Measurements from ENCODE around the gene LTC4S. TPM values are rescaled to one million over a fixed set of nuclear protein-coding genes. Genes with fewer than 3 reads are reported as not detected.

Gene LTC4S
- total and polyA plus RNA-seq, 9 of the 15 experiments (the other 6 are each of a cell fraction or from before 2014, with no cell fraction given), result 0.17 to 0.77 (median 0.75) TPM; not detected in 6

GRCh38 chr5:179839328-179840256 is 45.8 kb downstream of the LTC4S start:
- no peak overlapping the region for H2AFZ ChIP-seq (ENCODE audit: low read depth, low read length)
- BruUV-seq (replicated peaks), result no TSS peak
- H3K4me1 ChIP-seq (replicated peaks in 1 of 2; ENCODE audit: control insufficient read depth in 2 of 2, insufficient read depth in 2 of 2, low read length in 2 of 2), result peaks cover 0 to 13% of the 10 kb centered on the region in 2 experiments; a peak in 3 of 5 replicates
- intact Hi-C loops (cut with micrococcal nuclease), result no loop called here
- H4K20me1 ChIP-seq (replicated peaks; ENCODE audit: control insufficient read depth, insufficient read depth, low read length), result peaks cover 4% of the 10 kb centered on the region; the same call in 1 of the 2 replicates
- no peak for DNase-seq (ENCODE audit: extremely low read depth in 1 of 4, low spot score in 3 of 4)
- H3K9ac ChIP-seq (ENCODE audit: insufficient read depth in 1 of 2, low read depth in 2 of 2, low read length in 2 of 2), result no peak overlapping the region
- CTCF ChIA-PET (ENCODE audit: low intra/inter-chr PET ratio), result no interaction called here
- ATAC-seq, result no peak
- H3K9me3 ChIP-seq (replicated peaks; ENCODE audit: control insufficient read depth, insufficient read depth, low read depth, low read length), result no peaks in the 10 kb centered on the region
- in situ Hi-C loops (cut with MboI), result no loop called here
- no peaks in the 10 kb centered on the region for H3K79me2 ChIP-seq (ENCODE audit: control insufficient read depth, insufficient read depth, low read length)
- POLR2A ChIA-PET, result interaction anchor here (1.0 to 1.8 kb wide), 3 partner anchors 9 to 17 kb away, joined by 3 to 4 read pairs (median 4); no protein-coding TSS in a partner anchor
- no peak for FAIRE-seq
- H3K4me2 ChIP-seq (ENCODE audit: insufficient read depth, low read length), result no peak overlapping the region
- H3K27ac ChIP-seq (ENCODE audit: extremely low read depth, low read depth, low read length), result no peak overlapping the region
- H3K4me3 ChIP-seq, result no peak overlapping the region
- WGBS (ENCODE audit: insufficient coverage, low coverage, missing lambda C conversion rate), result 79% methylated on average over 16 of the region's 16 CpGs
- H3K9me1 ChIP-seq (ENCODE audit: control insufficient read depth, insufficient read depth, low read length), result no peaks in the 10 kb centered on the region
- no peaks in the 10 kb centered on the region for H3K27me3 ChIP-seq (ENCODE audit: control insufficient read depth in 2 of 2, insufficient read depth in 2 of 2, low read length in 2 of 2)
- peaks cover 53% of the 10 kb centered on the region; the same call in 2 of the 3 replicates for H3K36me3 ChIP-seq (ENCODE audit: control insufficient read depth, insufficient read depth, low read length)
- TF ChIP-seq RBFOX2 (IDR thresholded peaks at IDR 0.05; ENCODE audit: low read depth, low read length), result 0 out of 2 replicates have a peak, but pooled peaks have one; percentile 26
- TF ChIP-seq GTF2F1 (IDR thresholded peaks at IDR 0.05; ENCODE audit: low read depth, low read length), result no peak
- peak; percentile 75 for TF ChIP-seq POLR2AphosphoS2 (IDR thresholded peaks at IDR 0.05; ENCODE audit: low read length)
- TF ChIP-seq, protein P1, sequence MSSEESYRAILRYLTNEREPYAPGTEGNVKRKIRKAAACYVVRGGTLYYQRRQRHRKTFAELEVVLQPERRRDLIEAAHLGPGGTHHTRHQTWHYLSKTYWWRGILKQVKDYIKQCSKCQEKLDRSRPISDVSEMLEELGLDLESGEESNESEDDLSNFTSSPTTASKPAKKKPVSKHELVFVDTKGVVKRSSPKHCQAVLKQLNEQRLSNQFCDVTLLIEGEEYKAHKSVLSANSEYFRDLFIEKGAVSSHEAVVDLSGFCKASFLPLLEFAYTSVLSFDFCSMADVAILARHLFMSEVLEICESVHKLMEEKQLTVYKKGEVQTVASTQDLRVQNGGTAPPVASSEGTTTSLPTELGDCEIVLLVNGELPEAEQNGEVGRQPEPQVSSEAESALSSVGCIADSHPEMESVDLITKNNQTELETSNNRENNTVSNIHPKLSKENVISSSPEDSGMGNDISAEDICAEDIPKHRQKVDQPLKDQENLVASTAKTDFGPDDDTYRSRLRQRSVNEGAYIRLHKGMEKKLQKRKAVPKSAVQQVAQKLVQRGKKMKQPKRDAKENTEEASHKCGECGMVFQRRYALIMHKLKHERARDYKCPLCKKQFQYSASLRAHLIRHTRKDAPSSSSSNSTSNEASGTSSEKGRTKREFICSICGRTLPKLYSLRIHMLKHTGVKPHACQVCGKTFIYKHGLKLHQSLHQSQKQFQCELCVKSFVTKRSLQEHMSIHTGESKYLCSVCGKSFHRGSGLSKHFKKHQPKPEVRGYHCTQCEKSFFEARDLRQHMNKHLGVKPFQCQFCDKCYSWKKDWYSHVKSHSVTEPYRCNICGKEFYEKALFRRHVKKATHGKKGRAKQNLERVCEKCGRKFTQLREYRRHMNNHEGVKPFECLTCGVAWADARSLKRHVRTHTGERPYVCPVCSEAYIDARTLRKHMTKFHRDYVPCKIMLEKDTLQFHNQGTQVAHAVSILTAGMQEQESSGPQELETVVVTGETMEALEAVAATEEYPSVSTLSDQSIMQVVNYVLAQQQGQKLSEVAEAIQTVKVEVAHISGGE (CRISPR knock-in tag; IDR thresholded peaks at IDR 0.05), result no peak
- TF ChIP-seq, protein P2, sequence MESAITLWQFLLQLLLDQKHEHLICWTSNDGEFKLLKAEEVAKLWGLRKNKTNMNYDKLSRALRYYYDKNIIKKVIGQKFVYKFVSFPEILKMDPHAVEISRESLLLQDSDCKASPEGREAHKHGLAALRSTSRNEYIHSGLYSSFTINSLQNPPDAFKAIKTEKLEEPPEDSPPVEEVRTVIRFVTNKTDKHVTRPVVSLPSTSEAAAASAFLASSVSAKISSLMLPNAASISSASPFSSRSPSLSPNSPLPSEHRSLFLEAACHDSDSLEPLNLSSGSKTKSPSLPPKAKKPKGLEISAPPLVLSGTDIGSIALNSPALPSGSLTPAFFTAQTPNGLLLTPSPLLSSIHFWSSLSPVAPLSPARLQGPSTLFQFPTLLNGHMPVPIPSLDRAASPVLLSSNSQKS (CRISPR knock-in tag; IDR thresholded peaks at IDR 0.05), result no peak
- TF ChIP-seq GMEB1 (CRISPR knock-in tag; IDR thresholded peaks at IDR 0.05), result no peak
- TF ChIP-seq HDAC1 (IDR thresholded peaks at IDR 0.05), result no peak
- TF ChIP-seq ZNF3 (CRISPR knock-in tag; IDR thresholded peaks at IDR 0.05), result no peak
- TF ChIP-seq SRSF7 (optimal IDR thresholded peaks at IDR 0.05; ENCODE audit: low read depth, low read length), result no peak
- TF ChIP-seq CEBPB (tag; IDR thresholded peaks at IDR 0.05), result 0 out of 2 replicates have a peak, but pooled peaks have one; percentile 13
- no peak for TF ChIP-seq ZNF780A (CRISPR knock-in tag; IDR thresholded peaks at IDR 0.05)
- no peak for TF ChIP-seq KHSRP (IDR thresholded peaks at IDR 0.05)
- TF ChIP-seq ZNF197 (CRISPR knock-in tag; IDR thresholded peaks at IDR 0.05; ENCODE audit: low read depth), result no peak
- no peak for TF ChIP-seq HDGF (IDR thresholded peaks at IDR 0.05)
- TF ChIP-seq ADNP (tag; IDR thresholded peaks at IDR 0.05), result no peak
- TF ChIP-seq KDM1A (IDR thresholded peaks at IDR 0.05), result no peak

All from K562 (cell line).